NCI-H526 treated with DMSO at 0.1 percent for 48 hours (cell line): Measurements from ENCODE around the gene DYTN.

Experiments
- DNase-seq: peaks from one replicate; lab custom pipeline; 2025; lab: John Stamatoyannopoulos, UW

DYTN gene

GRCh38 chr2:206614811-206615210, 103.4 kb downstream of the DYTN start:
- no peak for DNase-seq

- no peak for DNase-seq
Observed at GRCh38 chr2:206611736-206612135, 106.5 kb downstream of the DYTN start.

GRCh38 chr2:206611191-206611590, 107.0 kb downstream of the DYTN start:
- no peak for DNase-seq

- DNase-seq, result no peak
Observed at GRCh38 chr2:206610451-206610850, 107.7 kb downstream of the DYTN start.

DNA sequence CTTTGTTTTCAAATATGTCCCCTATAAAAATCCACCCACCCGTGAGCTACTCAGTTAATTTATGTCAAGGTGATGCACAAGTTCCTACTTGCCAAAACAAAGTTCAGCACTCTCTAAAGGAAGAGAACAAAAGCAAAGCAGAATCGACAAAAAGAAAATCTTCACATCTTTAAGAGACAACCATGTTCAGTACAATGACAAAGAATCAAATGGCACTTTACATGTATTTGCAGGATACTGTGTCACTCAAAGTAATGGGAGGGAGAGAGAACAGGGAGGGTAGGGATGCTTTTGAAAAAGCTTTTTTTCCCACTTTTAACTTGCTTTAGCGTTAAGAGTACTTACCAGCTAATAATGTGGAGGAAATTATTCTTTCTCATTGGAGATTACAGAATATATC, 115.0 kb downstream of the DYTN start:
- DNase-seq, result no peak
